Stimulated activated naive CD8-positive, alpha-beta T cell treated with anti-CD3 and anti-CD28 coated beads, Interleukin-15, amount 100 ng/mL, for 72 hours (primary cell): ENCODE measurements around the gene CYP2A6.

Experiments
- ATAC-seq: fragments of 150-1000 bp; cut with Tn5 transposase; 2 replicates; pipeline ENCODE4 v1.10.0; 2021; ENCODE audit warnings: mild to moderate bottlenecking, moderate library complexity
- DNase-seq, 2 donors: peaks; one replicate each; pipeline ENCODE4 v3.0.0; 2021 to 2022
- H3K27ac Mint-ChIP-seq, 2 donors: one replicate each; pipeline ENCODE4 v1.8.0; 2022; ENCODE audit warnings: mild to moderate bottlenecking in 2 of 2, mixed read lengths in 2 of 2, moderate library complexity in 2 of 2
- H3K27me3 Mint-ChIP-seq: one replicate; pipeline ENCODE4 v1.8.0; 2022; ENCODE audit warnings: mixed read lengths
- H3K4me1 Mint-ChIP-seq: one replicate; pipeline ENCODE4 v1.8.0; 2022; ENCODE audit warnings: mild to moderate bottlenecking, mixed read lengths
- H3K4me3 Mint-ChIP-seq, 2 donors: one replicate each; pipeline ENCODE4 v1.8.0; 2022; ENCODE audit warnings: mild to moderate bottlenecking in 2 of 2, mixed read lengths in 2 of 2, moderate library complexity in 1 of 2
- H3K9me3 Mint-ChIP-seq, 2 donors: one replicate each; pipeline ENCODE4 v1.8.0; 2022; ENCODE audit warnings: mixed read lengths in 2 of 2

CYP2A6 gene

DNA sequence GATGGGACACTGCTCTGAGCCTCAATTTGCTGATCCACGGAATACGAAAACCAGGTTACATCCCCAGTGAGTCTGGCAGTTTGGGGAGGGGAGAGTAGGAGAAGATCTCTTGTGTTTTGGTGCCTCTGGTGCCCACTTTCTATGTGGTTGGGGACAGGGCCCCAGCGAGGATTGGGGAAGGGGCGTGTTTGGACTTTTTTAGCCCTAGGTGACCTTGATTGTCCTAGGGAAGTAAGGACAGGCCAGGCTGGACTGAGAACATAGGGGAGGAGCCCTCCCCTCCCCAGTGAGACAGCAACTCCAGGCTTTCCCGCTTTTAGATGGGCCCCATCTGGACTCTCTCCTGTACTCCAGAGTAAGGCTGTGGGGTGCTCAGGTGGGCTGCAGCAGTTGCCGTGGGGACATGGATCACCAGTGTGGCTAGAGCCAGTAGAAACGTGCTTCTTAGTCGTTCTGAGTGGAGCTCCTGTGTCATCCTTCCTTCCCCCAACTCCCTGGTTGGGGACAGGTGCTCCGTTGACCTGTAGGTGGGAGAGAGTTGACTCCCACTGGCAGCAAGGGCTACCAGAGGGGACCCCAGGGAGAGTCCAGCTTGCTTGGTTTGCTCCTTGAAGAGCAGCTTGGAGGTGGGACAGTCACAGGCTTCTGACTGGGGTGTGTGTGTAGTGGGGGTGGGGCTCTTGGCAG, 46.9 kb downstream of the CYP2A6 start:
- peaks cover 90% of the 10 kb centered on the region for H3K4me1 Mint-ChIP-seq
- no peak for DNase-seq
- no peaks in the 10 kb centered on the region for H3K9me3 Mint-ChIP-seq
- peak overlapping the region; percentile 86 to 100 for H3K4me3 Mint-ChIP-seq
- ATAC-seq: no peak
- H3K27ac Mint-ChIP-seq: peak overlapping the region; percentile 92 to 97
- H3K27me3 Mint-ChIP-seq: no peaks in the 10 kb centered on the region

DNA sequence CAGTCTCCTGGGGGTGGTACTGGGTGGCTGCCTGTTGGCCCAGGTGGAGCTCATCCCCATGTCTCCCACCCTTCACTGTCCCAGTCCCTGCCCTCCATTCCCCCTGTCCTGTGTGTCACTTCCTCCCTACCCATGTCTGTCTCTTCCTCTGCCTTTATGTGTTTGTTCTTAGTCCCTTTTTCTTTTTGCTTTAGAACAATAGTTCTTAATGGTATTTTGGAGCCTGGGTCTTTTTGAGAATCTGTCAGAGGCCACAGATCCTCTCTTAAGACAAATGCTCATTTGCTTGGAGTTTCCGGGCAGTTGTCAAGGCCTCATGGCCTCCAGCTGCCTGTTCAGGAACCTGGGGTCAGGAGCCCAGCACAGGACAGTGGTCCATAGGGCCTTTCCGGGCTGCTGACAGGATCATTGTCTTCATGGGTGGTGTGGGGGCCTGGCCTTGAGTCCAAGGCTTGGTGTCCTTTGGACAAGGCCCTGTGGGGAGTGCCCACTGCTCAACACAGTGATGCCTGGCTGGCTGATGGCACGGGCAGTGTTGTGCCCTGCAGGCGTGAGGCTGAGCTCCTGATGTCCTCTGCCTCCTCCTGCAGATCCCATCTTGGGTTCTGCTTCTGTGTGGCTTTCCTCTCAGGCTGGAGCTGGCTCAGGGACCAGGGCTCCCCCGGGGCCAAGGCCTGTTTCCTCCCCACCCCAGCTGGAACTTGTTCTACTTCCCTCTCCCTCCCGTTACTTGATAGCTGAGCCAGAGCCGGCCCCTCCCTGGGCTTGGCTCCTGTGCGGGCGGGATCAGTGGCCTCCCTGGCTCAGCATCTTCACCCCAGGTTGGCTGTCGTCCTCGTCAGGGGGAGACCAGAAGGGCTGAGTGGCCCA, 47.7 kb downstream of the CYP2A6 start:
- peak overlapping the region; percentile 86 to 100 for H3K4me3 Mint-ChIP-seq
- H3K27ac Mint-ChIP-seq: peak overlapping the region; percentile 89 to 97
- ATAC-seq (no peak), DNase-seq (no peak)
- H3K9me3 Mint-ChIP-seq: no peaks in the 10 kb centered on the region
- H3K4me1 Mint-ChIP-seq: peaks cover 90% of the 10 kb centered on the region
- no peaks in the 10 kb centered on the region for H3K27me3 Mint-ChIP-seq

- Mint-ChIP-seq H3K4me3 (peak overlapping the region; percentile 99 to 100), H3K27me3 (no peaks in the 10 kb centered on the region), H3K27ac (peak overlapping the region; percentile 89 to 97), H3K4me1 (peaks cover 90% of the 10 kb centered on the region), H3K9me3 (no peaks in the 10 kb centered on the region)
- no peak for ATAC-seq
- no peak for DNase-seq
Observed at GRCh38 chr19:40801426-40802299, 48.6 kb downstream of the CYP2A6 start.

GRCh38 chr19:40800997-40801377, 49.3 kb downstream of the CYP2A6 start:
- peak overlapping the region; percentile 99 to 100 for H3K4me3 Mint-ChIP-seq
- no peaks in the 10 kb centered on the region for H3K27me3 Mint-ChIP-seq
- H3K27ac Mint-ChIP-seq: peak overlapping the region in 1 of 2 donors; percentile 65
- DNase-seq (no peak), ATAC-seq (no peak)
- H3K4me1 Mint-ChIP-seq: peaks cover 90% of the 10 kb centered on the region
- H3K9me3 Mint-ChIP-seq: no peaks in the 10 kb centered on the region

DNA sequence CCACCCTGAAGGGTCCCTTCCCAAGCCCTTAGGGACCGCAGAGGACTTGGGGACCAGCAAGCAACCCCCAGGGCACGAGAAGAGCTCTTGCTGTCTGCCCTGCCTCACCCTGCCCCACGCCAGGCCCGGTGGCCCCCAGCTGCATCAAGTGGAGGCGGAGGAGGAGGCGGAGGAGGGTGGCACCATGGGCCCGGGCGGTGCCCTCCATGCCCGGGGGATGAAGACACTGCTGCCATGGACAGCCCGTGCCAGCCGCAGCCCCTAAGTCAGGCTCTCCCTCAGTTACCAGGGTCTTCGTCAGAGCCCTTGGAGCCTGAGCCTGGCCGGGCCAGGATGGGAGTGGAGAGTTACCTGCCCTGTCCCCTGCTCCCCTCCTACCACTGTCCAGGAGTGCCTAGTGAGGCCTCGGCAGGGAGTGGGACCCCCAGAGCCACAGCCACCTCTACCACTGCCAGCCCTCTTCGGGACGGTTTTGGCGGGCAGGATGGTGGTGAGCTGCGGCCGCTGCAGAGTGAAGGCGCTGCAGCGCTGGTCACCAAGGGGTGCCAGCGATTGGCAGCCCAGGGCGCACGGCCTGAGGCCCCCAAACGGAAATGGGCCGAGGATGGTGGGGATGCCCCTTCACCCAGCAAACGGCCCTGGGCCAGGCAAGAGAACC, 49.8 kb downstream of the CYP2A6 start:
- H3K4me3 Mint-ChIP-seq: peak overlapping the region; percentile 99 to 100
- no peaks in the 10 kb centered on the region for H3K27me3 Mint-ChIP-seq
- peak overlapping the region; percentile 93 to 95 for H3K27ac Mint-ChIP-seq
- H3K4me1 Mint-ChIP-seq: peaks cover 86% of the 10 kb centered on the region
- no peaks in the 10 kb centered on the region for H3K9me3 Mint-ChIP-seq
- DNase-seq: no peak
- ATAC-seq: no peak

- H3K27me3 Mint-ChIP-seq: no peaks in the 10 kb centered on the region
- ATAC-seq (peak; percentile 6), DNase-seq (peak in 1 of 2 donors; percentile 50)
- peaks cover 79% of the 10 kb centered on the region for H3K4me1 Mint-ChIP-seq
- H3K27ac Mint-ChIP-seq: peak overlapping the region; percentile 93 to 95
- H3K4me3 Mint-ChIP-seq: peak overlapping the region; percentile 99 to 100
- no peaks in the 10 kb centered on the region for H3K9me3 Mint-ChIP-seq
Observed at GRCh38 chr19:40799558-40800338, 50.5 kb downstream of the CYP2A6 start.

- Mint-ChIP-seq H3K4me3 (peak within 1 kb of the TSS; percentile 99 to 100), H3K4me1 (peaks cover 70% of the 10 kb centered on the region), H3K27me3 (no peaks in the 10 kb centered on the region), H3K27ac (peak within 1 kb of the TSS; percentile 96 to 99), H3K9me3 (no peaks in the 10 kb centered on the region)
- ATAC-seq (peak; percentile 86), DNase-seq (peak; percentile 100)
Observed at GRCh38 chr19:40798683-40799557, 51.3 kb downstream of the CYP2A6 start, which contains the start of gene EGLN2. EGLN2 (plus strand) TSS chr19:40799191; CDS start chr19:40800573, 1,382 bp downstream.

DNA sequence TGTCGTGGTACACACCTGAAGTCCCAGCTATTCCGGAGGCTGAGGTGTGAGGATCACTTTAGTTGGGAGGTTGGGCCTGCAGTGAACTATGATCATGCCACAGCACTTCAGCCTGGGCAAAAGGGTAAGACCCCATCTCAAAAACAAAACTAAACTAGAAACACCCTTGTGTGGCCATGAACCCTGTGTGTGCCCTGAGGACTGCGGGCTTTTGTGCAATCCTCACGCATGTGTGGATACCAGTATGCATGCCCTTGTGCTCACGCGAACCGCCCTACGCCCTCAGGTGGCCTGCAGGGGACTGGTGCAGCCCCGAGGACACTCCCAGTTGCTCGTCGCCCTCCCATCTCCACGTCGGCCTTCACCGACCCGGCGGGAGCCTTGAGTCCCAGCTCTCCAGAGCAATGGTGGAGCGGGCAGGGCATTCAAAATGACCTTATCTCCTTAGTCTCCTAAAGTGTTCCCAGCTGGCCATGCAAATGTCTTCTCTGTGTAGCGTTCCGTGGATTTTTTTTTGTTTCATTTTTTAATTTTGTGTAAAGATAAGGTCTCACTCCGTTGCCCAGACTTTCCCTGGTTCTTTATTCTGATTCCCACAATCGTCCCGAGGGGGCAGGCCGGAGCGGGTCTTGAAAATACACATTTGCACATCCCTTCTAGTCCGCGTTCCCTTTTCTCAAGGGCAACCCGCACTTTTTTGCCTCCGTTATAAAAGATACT, 52.1 kb downstream of the CYP2A6 start:
- Mint-ChIP-seq H3K27me3 (no peaks in the 10 kb centered on the region), H3K4me3 (peak overlapping the region; percentile 95 to 96), H3K9me3 (no peaks in the 10 kb centered on the region), H3K27ac (peak overlapping the region; percentile 96 to 99), H3K4me1 (peaks cover 65% of the 10 kb centered on the region)
- ATAC-seq (peak; percentile 68), DNase-seq (peak; percentile 65 to 81)

DNA sequence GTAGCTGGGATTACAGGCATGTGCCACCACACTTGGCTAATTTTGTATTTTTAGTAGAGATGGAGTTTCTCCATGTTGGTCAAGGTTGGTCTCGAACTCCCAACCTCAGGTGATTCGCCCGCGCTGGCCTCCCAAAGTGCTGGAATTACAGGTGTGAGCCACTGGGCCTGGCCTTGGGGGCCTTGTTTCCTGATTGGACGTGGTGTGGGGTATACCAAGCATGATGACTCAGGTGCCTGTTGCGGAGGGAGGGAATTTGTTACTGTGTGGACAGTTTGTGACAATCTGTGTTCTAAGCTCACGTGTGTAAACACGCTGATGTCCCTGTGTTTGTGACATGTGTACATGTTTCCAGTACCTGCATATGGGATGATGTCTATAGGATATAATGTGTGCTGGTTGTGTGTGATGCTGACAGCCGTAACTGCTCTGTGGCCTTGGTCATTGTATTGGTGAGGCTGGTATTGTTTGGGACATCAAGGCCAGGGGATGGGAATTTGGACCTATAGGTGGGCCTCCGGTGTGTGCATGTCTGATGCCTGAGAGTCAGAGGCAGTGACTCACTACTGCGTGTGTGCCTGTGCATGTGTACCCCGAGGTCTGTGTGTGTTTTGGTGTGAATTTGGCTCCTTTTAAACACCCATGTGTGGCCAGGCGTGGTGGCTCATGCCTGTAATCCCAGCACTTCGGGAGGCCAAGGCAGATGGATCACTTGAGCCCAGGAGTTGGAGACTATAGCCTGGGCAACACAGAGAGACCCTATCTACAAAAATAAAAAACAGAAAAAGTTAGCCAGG, 52.9 kb downstream of the CYP2A6 start:
- Mint-ChIP-seq H3K9me3 (no peaks in the 10 kb centered on the region), H3K27ac (peak overlapping the region; percentile 70 to 96), H3K4me1 (peaks cover 65% of the 10 kb centered on the region), H3K4me3 (peak overlapping the region; percentile 7 to 96), H3K27me3 (no peaks in the 10 kb centered on the region)
- DNase-seq: no peak
- ATAC-seq: no peak
